HCT116 (cell line): ENCODE data around the gene ZNHIT1. TPM values are rescaled to one million over a fixed set of nuclear protein-coding genes. Genes with fewer than 3 reads are reported as not detected.

Experiments used
- total RNA-seq: library from RNA; stranded (reverse); gene quantifications from one replicate; pipeline ENCODE4 v1.2.1, GENCODE V29; 2021; ENCODE audit not compliant: unreplicated experiment

The ZNHIT1 gene
- total RNA-seq, 1 experiment from 2014 or later: 69.4 TPM

Other genes with a start within 250 kb of the ZNHIT1 start
- 0.64 TPM for gene MUC12, start 248.6 kb upstream of the ZNHIT1 start, total RNA-seq
- gene MUC17, start 198.1 kb upstream of the ZNHIT1 start, total RNA-seq: not detected
- gene TRIM56, start 132.7 kb upstream of the ZNHIT1 start, total RNA-seq: 25.9 TPM
- 12.8 TPM for gene SERPINE1, start 91.1 kb upstream of the ZNHIT1 start, total RNA-seq
- gene AP1S1, start 63.7 kb upstream of the ZNHIT1 start, total RNA-seq: 130 TPM
- 43.2 TPM for gene VGF, start 52.6 kb upstream of the ZNHIT1 start, total RNA-seq
- 2.0 TPM for gene NAT16, start 37.9 kb upstream of the ZNHIT1 start, total RNA-seq
- gene MOGAT3, start 17.1 kb upstream of the ZNHIT1 start, total RNA-seq: not detected
- 83.7 TPM for gene PLOD3, start 584 bp upstream of the ZNHIT1 start, total RNA-seq
- gene CLDN15, start 19.6 kb downstream of the ZNHIT1 start, total RNA-seq: 16.9 TPM
- gene FIS1, start 26.9 kb downstream of the ZNHIT1 start, total RNA-seq: 114 TPM
- 27.2 TPM for gene IFT22, start 103.6 kb downstream of the ZNHIT1 start, total RNA-seq
- gene COL26A1, start 144.7 kb downstream of the ZNHIT1 start, total RNA-seq: 0.27 TPM